Stimulated activated CD4-positive, alpha-beta T cell treated with anti-CD3 and anti-CD28 coated beads, Interleukin-2, amount 100 ng/mL, for 48 hours (primary cell): ENCODE data around the gene CIITA.

Source experiments
- DNase-seq, 2 donors: peaks; one replicate each; pipeline ENCODE4 v3.0.0-alpha.2; 2020

The CIITA gene

DNA sequence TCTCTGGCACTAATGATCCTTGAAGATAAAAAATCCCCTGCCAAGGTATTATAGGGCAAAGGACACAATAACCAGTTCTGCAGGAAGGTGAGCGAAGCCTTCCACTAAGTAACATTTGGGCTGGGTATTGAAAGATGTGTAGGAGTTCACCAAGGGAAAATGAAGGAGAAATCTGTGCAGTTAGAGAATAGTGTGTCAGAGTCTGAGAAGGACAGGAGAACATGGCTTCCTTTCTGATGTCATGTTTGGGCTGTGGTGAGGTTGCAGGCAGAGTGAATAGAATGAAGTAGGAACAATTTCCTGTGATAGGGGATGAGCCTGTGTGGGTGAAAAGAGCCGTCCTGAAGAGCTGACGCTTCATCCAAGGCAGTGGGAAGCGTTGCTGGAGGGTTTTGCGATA, 24.1 kb upstream of the CIITA start:
- DNase-seq = no peak

DNA sequence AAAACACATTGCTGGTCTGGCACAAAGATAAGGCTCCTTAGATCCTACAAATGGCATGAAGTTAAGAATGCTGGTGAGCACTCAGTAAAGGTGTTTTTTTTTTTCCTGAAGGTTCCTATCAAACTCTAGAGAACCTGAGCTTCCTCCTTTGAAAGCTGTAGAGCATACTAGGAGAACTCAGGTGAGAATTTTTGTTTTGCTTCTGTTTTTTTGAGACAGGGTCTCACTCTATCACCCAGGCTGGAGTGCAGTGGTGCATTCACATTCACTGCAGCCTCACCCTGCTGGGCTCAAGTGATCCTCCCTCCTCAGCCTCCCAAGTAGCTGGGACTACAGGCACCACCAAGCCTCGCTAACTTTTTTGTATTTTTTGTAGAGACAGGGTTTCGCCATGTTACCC, 21.0 kb upstream of the CIITA start:
- no peak for DNase-seq

DNA sequence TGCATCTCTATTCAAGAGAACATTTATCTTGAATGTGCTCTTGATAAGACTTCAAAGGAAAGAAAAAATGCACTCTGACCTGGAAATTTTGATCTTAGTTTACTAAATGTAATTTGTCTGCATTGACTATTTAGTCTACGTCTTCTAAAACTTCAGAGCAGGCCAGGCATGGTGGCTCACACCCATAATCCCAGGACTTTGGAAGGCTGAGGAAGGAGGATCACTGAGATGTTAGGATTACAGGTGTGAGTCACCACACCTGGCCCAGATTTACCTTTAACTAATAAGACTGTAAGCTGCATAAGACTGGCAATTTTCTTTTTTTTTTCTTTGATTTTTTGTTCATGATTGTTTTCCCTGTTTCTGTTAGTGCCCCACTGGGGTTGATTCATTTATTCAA, 18.8 kb upstream of the CIITA start:
- DNase-seq = no peak

DNA sequence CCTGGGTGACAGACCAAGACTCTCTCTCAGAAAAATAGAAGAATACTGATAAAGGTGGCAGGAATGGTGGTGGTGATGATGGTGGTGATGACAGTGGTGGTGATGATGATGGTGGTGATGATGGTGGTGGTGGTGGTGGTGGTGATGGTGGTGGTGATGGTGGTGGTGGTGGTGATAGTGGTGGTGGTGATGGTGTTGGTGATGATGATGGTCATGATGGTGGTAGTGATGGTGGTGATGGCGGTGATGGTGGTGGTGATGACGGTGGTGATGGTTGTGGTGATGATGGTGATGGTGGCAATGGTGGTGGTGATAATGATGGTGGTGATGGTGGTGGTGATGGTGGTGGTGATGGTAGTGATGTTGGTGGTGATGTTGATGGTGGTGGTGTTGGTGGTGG, 18.0 kb upstream of the CIITA start:
- no peak for DNase-seq

DNA sequence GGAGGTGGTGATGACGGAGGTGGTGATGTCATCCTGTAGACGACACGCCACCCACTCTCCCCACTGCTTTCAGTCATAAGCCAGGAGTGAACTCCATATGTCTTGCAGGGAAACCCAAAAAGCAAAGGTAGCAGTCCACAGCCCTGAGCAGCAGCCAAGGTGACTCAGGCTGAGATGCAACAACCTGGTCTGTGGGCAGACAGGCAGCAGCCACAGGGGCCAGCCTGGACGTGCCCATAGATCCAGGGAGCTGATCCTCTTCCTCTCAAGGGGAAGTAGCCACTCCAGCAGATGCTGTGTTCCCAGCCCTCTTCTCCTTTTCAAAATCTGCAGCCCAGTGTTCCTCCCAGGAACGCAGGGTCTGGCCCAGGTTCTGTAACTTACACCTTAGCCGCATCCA, 17.3 kb upstream of the CIITA start:
- no peak for DNase-seq

DNA sequence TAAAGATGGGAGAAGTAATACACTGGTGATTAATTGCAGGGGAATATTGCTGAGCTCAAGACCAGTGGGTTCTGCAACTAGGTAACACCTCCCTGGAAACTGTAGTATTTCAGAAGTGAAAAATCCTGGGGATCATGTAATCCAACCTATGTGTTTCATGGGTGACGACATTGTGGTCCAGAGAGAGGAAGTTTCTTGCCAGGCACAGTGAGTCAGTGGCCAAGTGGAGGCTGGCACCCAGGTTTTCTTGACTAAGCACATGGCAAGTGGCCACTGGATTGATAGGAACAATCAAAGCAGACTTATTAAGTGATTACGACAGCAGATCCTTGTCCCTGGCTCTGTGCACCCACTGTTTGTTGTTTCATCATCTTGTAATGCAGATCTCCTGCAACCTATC, 14.6 kb upstream of the CIITA start:
- DNase-seq = no peak

DNA sequence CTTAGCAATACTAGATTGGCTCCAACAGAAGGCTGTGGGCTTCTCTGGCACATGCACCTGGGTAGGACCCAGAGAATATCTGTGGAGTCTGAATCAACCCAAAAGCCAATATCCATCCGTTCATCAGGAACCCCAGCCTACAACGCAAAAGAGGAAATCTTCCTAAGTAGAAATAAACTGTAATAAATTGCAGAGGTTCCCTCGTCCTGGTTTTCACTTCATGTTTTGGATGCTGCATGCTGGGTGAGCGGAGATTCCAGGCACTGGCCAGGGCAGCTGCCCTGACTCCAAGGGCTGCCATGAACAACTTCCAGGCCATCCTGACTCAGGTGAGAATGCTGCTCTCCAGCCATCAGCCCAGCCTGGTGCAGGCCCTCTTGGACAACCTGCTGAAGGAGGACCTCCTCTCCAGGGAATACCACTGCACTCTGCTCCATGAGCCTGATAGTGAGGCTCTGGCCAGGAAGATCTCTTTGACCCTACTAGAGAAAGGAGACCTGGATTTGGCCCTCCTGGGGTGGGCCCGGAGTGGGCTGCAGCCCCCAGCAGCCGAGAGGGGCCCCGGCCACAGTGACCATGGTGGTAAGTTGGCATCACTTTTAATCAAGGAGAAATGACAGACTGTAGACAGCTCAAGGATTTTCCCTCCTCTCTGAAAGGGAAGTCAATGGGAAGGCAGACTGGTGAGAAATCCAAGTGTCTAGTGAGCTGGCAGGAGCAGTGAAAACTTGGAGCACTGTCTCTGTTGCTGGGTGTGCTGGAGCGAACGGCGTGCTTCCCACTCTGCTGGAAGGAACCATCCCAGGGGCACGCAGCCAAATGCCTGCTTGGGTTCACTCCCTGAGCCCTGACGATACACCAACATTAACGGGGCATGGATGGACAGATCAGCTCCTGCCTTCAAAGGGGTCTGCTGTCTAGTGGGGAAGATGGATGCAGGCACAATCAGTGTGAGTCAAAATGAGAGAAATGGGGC, 10.7 kb upstream of the CIITA start:
- no peak for DNase-seq

DNA sequence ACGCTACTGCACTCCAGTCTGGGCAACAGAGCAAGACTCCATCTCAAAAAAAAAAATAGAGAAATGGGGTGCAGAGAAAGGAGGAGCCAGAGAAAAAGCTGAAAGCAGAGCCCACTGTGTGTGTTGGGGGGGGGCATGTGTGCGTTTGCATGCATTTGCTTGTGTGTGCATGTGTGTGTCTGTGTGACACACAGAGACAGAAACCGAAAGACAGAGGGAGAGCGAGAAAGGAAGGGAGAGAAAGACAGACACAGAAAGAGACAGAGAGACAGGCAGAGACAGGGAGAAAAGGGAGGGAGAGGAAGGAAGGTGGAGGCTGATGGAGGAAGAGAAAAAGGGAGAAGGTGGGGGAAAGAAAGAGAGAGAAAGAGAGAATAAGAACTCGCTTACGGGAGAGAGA, 9.8 kb upstream of the CIITA start:
- DNase-seq = no peak

DNA sequence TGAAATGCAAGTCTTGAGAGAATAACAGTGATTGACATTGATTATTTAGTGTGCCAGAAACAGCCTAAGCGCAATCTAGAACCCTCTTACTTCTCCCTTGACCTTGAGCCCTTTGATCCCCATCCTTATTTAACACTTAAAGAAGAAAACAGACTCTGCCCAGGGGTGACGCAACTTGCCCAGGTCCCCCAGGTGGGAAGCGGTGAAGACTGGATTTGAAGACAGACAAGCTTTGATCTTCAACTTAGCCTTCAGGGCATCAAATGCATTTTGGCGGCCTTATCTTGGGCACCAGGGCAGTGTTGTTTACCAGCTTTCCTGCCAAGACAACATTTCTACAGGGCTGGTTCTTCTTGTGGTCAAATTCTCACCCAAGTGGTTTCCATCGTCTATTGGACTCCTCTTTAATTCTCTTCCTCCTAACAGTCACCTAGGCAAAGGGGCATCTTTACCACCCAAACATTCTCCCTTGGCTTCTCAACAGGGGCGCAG, 8.9 kb upstream of the CIITA start:
- DNase-seq = no peak

DNA sequence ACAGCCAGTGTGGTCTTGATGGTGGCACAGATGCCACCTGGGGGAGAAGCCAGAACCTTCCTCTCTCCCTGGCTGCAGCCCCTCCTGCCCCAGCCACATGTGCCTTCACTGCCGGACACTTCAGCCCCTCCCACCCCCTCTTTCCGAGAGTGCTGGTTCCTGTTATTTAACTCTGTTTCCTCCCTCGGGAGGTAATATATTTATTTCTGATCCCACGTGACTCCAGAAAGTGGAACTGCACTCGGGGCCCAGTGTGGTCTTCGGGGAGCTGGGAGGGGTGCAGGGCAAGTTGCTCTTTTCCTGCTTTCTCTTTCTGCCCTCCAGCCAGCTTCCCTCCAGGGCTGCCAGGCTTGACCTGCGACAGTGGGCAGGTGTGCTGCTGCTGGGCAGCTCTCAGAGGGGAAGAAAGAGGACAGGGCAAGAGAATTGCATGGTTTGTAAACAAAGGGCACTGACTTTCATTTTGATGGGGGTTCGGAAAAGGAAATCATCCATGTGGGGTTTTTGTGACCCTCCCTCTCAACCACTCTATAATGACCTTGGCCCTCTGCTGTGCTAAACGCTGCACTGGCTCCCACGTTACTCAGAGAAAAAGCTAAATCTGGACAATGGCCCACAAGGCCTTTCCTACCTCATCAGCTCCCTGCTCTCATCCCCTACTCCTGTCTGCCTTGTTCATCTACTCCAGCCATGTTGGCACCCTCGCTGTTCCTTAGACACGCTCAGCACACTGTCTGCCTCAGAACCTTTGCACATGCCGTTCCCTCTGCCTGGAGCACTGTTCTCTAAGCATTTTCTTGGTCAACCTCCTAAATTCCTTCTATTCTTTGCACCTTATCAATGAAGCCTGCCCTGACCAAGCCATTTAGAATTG, 8.2 kb upstream of the CIITA start:
- no peak for DNase-seq

DNA sequence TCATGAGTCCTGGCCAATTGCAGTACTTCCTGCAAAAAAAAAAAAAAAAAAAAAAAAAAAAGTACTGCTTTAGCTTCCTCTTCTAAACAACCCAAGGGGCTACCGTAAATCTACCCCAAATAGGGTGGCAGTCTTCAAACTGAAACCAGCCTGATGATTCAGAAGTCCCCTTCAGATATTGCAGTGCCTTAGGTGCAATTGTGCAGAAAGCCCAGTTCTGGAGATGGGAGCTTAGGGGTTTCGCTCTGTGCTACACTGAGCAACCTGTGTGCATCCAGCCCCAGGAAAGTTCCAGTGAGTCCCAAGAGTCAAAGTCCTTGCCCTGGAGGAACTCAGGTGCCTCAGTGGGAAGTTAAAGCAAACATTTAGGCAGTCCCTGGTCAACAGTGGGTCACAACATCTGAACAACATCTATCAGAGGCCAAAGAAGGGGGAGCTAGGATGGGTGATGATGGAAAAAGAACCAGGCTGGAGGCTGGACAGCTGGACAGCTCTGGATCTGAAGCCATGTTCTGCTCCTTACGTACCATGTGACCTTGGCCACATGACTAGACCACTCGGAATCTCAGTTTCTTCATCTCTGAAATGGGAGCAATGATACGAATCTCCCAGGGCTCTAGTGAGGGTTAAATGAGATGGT, 6.7 kb upstream of the CIITA start:
- no peak for DNase-seq

DNA sequence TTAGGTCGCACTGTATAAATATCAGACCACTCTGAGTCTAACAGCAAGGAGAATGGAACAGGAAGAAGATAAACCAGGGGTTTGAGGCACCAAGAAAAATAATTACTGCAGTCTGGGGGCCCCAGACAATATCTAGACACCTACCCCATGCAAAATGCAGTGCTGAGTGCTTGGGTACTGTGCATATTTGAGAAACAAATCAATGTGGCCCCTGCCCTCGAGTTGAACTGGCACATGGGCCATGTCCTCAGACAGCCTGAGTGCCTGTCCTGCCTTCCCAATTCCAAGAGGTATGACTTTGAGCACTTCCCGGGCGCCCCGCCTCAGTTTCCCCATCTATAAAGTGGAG, 6.2 kb upstream of the CIITA start:
- DNase-seq = no peak

DNA sequence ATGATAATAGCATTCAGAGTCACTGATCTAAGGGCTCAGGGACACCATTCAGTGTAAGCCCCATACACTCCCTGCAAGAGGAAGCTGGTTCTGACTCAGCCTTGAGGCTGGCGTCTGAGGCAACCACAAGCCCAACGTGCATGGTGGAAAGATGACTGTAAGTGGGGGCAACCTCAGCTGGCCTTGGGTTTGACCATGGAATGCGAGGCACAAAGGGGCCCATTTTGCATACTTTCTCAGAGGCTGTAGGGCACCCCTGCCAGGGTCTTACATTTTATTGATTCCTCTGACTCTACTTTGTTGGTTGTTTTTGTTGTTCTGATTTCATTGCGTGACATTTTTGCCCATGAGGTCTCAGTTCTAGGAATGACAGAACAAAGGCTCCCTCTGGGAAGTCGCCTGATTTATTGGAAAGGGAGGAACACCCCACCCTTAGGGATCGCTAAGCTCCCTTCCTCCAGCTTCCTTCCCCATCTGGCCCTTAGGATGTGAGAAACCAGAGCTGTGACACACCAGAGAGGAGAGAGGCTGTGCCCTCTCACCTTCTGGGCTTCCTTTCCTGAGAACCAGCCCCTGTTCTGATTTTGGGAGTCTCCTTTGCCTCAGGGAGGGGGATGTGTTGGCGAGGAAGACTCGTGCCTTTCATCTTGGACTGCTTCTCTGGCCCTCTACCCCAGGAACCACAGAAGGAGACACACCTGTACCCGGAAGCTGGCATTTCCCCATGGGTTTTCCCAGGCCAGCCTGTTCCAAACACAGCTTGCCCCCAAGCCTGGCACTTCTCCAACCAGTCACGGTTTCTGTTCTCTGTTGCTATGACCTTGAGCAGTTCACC, 5.6 kb upstream of the CIITA start:
- peak; percentile 51 to 54 for DNase-seq

DNA sequence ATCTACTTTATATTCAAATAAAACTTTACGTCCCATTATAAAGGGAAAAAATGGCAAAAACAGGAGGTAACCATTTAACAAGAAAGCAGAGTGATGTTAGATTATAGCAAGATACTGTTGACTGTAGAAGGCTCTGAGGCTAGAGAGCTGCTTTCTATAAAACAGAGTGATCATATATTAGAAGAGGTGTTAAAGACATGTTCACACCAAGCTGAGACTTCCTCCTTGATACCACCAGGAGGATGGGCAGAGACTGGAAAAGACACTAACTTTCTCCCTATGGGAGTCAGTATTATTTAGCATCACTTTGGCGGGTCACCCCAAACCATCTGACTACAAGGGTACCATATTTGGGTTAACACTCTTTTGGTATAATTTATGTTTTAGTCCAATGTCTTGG, 687 bp upstream of the CIITA start:
- DNase-seq = no peak

DNA sequence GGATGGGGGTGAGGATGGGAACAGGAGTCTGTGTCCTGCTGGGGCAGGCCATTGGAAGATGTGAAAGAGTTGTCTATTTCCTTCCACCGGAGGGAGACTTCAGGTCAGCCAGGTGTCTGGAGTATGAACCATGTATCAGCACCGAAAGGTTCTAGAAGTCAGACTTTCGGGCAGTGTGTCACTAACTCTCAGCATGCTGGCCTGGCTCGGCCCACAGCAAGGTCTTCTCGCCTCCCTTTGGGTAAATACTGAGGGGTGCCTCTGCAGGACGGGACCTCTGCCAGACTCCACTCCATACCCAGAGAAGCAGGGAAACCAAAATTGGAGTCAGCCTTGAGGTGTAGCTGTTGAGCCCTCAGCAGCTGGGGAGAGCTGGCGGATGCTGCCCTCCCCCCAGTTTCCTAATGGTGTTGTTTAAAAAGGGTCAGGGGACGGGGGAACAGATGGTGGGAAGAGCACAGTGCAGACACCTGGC, 507 bp downstream of the CIITA start:
- DNase-seq = no peak

DNA sequence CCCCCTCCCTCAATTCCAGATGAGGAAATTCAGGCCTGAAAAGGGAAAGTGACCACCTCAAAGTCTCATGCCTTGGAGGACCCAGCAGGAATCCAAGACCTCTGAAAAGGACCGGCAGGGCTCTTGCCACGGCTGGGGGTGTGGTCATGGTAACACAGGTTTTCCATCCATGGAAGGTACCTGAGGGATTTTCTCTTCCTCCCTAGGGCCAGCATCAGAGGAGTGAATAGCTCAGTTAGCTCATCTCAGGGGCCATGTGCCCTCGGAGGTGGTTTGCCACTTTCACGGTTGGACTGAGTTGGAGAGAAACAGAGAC, 1.3 kb downstream of the CIITA start:
- no peak for DNase-seq

DNA sequence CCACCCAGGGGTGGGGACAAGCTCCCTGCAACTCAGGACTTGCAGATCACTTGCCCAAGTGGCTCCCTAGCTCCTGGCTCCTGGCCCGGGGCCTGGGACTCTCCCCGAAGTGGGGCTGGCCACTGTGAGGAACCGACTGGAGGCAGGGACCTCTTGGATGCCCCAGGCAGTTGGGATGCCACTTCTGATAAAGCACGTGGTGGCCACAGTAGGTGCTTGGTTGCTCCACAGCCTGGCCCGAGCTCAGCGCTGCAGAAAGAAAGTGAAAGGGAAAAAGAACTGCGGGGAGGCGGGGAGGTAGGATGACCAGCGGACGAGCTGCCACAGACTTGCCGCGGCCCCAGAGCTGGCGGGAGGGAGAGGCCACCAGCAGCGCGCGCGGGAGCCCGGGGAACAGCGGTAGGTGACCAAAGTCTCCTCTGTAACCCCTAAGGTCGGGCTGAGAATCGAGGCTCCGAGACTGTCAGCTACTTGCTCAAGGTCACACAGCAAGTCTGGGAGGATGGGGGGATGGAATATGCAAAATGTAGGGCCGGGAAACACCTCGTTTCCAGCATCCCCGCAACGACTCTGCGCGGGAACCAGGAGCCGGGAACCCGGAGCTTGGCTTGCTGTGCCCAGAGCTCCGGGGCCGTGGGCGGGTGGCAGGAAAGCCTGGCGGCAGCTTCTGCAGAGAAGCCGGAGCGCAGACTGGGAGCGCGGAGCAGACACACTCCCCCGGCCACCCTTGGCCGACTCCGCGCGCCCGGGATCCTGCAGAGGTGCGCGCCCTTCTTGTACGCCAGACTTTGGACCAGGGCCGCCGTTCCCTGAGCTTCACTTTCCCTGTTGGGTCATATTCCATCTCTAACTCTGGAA, 1.9 kb downstream of the CIITA start:
- DNase-seq = peak in 1 of 2 donors; percentile 10

DNA sequence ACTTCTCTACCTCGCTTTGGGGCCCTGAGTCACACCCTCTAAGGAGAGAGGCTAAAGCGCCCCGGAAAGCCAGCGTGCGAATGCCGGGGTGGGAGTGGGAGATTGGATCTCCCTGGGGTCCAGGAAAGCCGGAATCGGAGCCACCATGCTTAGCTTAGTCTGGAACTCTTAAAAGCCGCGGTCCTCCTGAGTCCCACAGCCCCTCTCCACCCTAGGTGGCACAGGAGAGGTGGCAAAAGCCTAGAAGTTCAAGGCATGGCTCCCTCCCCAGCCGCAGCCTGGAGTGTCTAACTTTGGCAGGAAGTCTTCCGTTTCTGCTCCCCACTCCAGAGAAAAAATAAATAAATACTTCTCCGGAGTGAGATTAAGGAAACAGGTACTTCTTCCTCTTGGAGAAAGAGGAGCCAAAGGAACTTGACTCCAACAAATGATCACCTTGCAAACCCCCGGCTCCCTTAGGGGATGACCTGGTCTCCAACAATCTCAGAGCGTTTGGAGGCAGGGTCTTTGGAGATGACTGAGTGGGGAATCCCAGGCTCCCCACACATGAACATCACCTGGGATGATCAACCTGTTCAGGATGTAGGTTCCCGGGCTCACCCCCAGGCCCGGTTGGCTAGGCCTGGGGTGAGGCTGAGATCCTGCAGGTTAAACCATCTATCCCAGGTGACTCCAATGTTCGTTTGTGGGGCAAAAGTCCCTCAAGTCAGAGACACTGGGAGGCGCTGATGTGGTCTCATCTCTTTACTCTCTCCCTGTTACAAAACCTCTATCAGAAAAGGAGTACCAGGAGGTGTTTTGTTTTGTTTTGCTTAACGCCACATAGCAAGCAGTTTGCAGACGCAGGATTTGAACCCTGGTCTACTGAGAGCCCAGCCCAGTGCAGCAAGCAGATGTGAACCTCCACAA, 2.9 kb downstream of the CIITA start:
- DNase-seq = no peak

DNA sequence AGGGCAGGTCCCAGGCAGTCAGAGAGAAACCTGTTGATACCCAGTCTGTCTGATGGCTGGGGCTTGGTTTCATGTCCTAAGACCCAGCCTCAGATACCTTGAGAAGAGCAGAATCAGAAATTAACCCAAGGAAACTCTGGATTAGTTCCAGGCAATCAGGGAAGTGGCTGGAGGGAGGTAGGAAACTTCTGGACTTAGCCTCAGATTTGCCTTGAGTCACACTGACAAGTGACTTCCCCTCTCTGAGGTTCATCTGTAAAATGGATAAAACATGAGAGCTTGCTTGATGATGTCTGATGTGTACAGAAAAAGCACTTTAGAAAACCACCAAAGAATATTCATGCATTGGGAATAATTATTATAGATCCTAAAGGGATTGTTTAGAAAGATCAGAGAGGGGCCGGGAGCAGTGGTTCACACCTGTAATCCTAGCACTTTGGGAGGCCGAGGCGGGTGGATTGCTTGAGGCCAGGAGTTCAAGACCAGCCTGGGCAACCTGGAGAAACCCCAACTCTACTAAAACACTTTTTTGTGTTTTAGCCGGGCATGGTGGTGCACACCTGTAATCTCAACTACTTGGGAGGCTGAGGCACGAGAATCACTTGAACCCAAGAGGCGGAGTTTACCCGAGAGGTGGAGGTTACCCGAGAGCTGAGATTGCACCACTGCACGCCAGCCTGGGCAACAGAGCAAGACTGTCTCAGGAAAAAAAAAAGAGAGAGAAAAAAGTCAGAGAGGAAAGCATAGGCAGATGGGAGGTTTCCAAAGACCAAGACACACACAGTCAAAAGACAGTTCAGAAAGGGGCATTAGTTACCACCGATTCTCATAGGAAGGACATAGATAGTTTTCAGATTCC, 3.8 kb downstream of the CIITA start:
- DNase-seq = no peak
